H1 (cell line): ENCODE results near the gene PRSS12. TPM values are rescaled to one million over a fixed set of nuclear protein-coding genes. Genes with fewer than 3 reads are reported as not detected.

ENCODE experiments used
- CTCF ChIA-PET: fragments of 300-600 bp; sonication (Branson Sonifier 250); formaldehyde crosslinking; loops from one replicate; lab custom pipeline; 2021; ENCODE audit not compliant: partially characterized antibody; lab: Charles Lee
- POLR2A ChIA-PET: fragments of 300-600 bp; sonication (Branson Sonifier 250); formaldehyde crosslinking; loops from one replicate; lab custom pipeline; 2021; ENCODE audit warnings: inconsistent platforms; ENCODE audit not compliant: partially characterized antibody; lab: Charles Lee
- DNase-seq, 2 experiments: peaks; one replicate each; pipeline versions ENCODE4 v3.0.0 to v3.0.0-alpha.2; 2010 to 2022; ENCODE audit warnings: low spot score in 2 of 2, low read depth in 1 of 2, mixed read lengths in 1 of 2
- FAIRE-seq: peaks from 2 replicates; lab custom pipeline; 2011; peaks lifted over from hg19 to GRCh38; lab: Jason Lieb, UNC
- H2AFZ ChIP-seq: 2 replicates; pipeline ENCODE4 v1.8.1; 2012; ENCODE audit warnings: low read length, inconsistent platforms
- H2AK5ac ChIP-seq: 2 replicates; pipeline ENCODE4 v1.6.1; 2013; ENCODE audit warnings: low read depth, low read length
- H2BK120ac ChIP-seq: replicated peaks from 2 replicates; pipeline ENCODE3; 2013; ENCODE audit warnings: low read depth, low read length, inconsistent platforms
- H2BK12ac ChIP-seq: 2 replicates; pipeline ENCODE4 v1.6.1; 2013; ENCODE audit warnings: low read depth, low read length
- H2BK15ac ChIP-seq: 2 replicates; pipeline ENCODE4 v1.6.1; 2013; ENCODE audit warnings: low read length
- H2BK20ac ChIP-seq: 2 replicates; pipeline ENCODE4 v1.6.1; 2013; ENCODE audit warnings: low read length
- H2BK5ac ChIP-seq: 2 replicates; pipeline ENCODE4 v1.6.1; 2013; ENCODE audit warnings: low read depth, low read length
- H3K14ac ChIP-seq: 2 replicates; pipeline ENCODE4 v1.6.1; 2013; ENCODE audit warnings: inconsistent platforms; ENCODE audit not compliant: insufficient read length
- H3K18ac ChIP-seq: 2 replicates; pipeline ENCODE4 v1.6.1; 2013; ENCODE audit warnings: low read length; ENCODE audit errors: extremely low read depth
- H3K23ac ChIP-seq: 2 replicates; pipeline ENCODE4 v1.6.1; 2013; ENCODE audit warnings: inconsistent platforms; ENCODE audit not compliant: insufficient read length
- H3K23me2 ChIP-seq: 2 replicates; pipeline ENCODE4 v1.6.1; 2013; ENCODE audit warnings: low read depth, low read length
- H3K27ac ChIP-seq: 2 replicates; pipeline ENCODE4 v1.6.1; 2011; ENCODE audit warnings: low read depth, low read length, inconsistent platforms
- H3K27me3 ChIP-seq, 4 experiments: replicated peaks in 1 of 4; 1 replicate in 1 of 4; 2 replicates in 3 of 4; pipeline versions ENCODE4 v1.6.1 to v1.8.1; 2011 to 2013; ENCODE audit warnings: low read length in 3 of 4, mild to moderate bottlenecking in 3 of 4, inconsistent platforms in 2 of 4, mixed read lengths in 2 of 4, moderate library complexity in 1 of 4; ENCODE audit not compliant: control insufficient read depth in 3 of 4, insufficient read depth in 3 of 4; ENCODE audit errors: extremely low read depth in 1 of 4
- H3K36me3 ChIP-seq, 4 experiments: 2 replicates each; pipeline versions ENCODE4 v1.6.1 to v1.8.1; 2011 to 2013; ENCODE audit warnings: mild to moderate bottlenecking in 4 of 4, low read length in 3 of 4, moderate library complexity in 2 of 4, control low read depth in 1 of 4, inconsistent platforms in 1 of 4; ENCODE audit not compliant: insufficient read depth in 4 of 4, control insufficient read depth in 2 of 4
- H3K4ac ChIP-seq: replicated peaks from 2 replicates; pipeline ENCODE3; 2013; ENCODE audit warnings: low read length, low read depth, mixed read lengths, inconsistent platforms; ENCODE audit not compliant: insufficient read length
- H3K4me1 ChIP-seq, 4 experiments: replicated peaks in 1 of 4; 1 replicate in 1 of 4; 2 replicates in 3 of 4; pipeline versions ENCODE4 v1.6.1 to v1.8.1; 2011 to 2013; ENCODE audit warnings: low read length in 3 of 4, inconsistent platforms in 2 of 4, mixed read lengths in 1 of 4; ENCODE audit not compliant: insufficient read depth in 4 of 4, control insufficient read depth in 3 of 4
- H3K4me2 ChIP-seq, 2 experiments: 2 replicates each; pipeline versions ENCODE4 v1.6.1 to v1.8.1; 2011 to 2013; ENCODE audit warnings: low read depth in 2 of 2, low read length in 2 of 2, control low read depth in 1 of 2, inconsistent platforms in 1 of 2, mild to moderate bottlenecking in 1 of 2; ENCODE audit not compliant: insufficient read depth in 1 of 2
- H3K4me3 ChIP-seq, 4 experiments: fragments of 200-600, 300-600 bp in 1 of 4; sonication (generic), shearing (Covaris generic), sonication (Bioruptor Twin) in 1 of 4; 2 replicates each; pipeline versions ENCODE4 v1.5.1 to v1.8.1; 2011 to 2016; ENCODE audit warnings: low read length in 4 of 4, low read depth in 3 of 4, control low read depth in 2 of 4, inconsistent platforms in 2 of 4, mild to moderate bottlenecking in 2 of 4, mixed read lengths in 1 of 4, moderate library complexity in 1 of 4; ENCODE audit not compliant: insufficient read depth in 2 of 4; ENCODE audit errors: extremely low read depth in 1 of 4
- H3K56ac ChIP-seq: replicated peaks from 2 replicates; pipeline ENCODE3; 2013; ENCODE audit warnings: low read depth, mild to moderate bottlenecking, mixed read lengths, low read length, inconsistent platforms; ENCODE audit not compliant: insufficient read length
- H3K79me1 ChIP-seq: 2 replicates; pipeline ENCODE4 v1.6.1; 2013; ENCODE audit warnings: low read depth, low read length, control low read depth
- H3K79me2 ChIP-seq, 2 experiments: 2 replicates each; pipeline versions ENCODE4 v1.6.1 to v1.8.1; 2012 to 2013; ENCODE audit warnings: low read length in 2 of 2, mild to moderate bottlenecking in 2 of 2, inconsistent platforms in 1 of 2; ENCODE audit not compliant: insufficient read depth in 2 of 2, control insufficient read depth in 1 of 2
- H3K9ac ChIP-seq, 4 experiments: replicated peaks in 1 of 4; 1 replicate in 1 of 4; 2 replicates in 3 of 4; pipeline versions ENCODE4 v1.6.1 to v1.8.1; 2011 to 2013; ENCODE audit warnings: low read depth in 3 of 4, low read length in 3 of 4, control low read depth in 2 of 4, mild to moderate bottlenecking in 2 of 4, moderate library complexity in 2 of 4, inconsistent platforms in 1 of 4; ENCODE audit errors: extremely low read depth in 1 of 4
- H3K9me3 ChIP-seq, 2 experiments: 2 replicates each; pipeline versions ENCODE4 v1.6.1 to v1.8.1; 2012 to 2013; ENCODE audit warnings: mild to moderate bottlenecking in 2 of 2, moderate library complexity in 2 of 2, control low read depth in 1 of 2, inconsistent platforms in 1 of 2, low read depth in 1 of 2, low read length in 1 of 2, mixed read lengths in 1 of 2; ENCODE audit not compliant: insufficient read depth in 2 of 2
- H4K20me1 ChIP-seq, 2 experiments: replicated peaks in 1 of 2; 2 replicates each; pipeline versions ENCODE3 to v1.8.1; 2011 to 2013; ENCODE audit warnings: inconsistent platforms in 2 of 2, low read length in 2 of 2, mild to moderate bottlenecking in 1 of 2; ENCODE audit not compliant: insufficient read depth in 2 of 2, control insufficient read depth in 1 of 2
- H4K5ac ChIP-seq: 2 replicates; pipeline ENCODE4 v1.6.1; 2013; ENCODE audit warnings: low read length, low read depth, mixed read lengths, inconsistent platforms; ENCODE audit not compliant: insufficient read length
- H4K8ac ChIP-seq: 2 replicates; pipeline ENCODE4 v1.8.0; 2013; ENCODE audit warnings: mild to moderate bottlenecking, moderate library complexity, low read length, inconsistent platforms; ENCODE audit not compliant: insufficient read depth; ENCODE audit errors: extremely low read depth
- H4K91ac ChIP-seq: replicated peaks from 2 replicates; pipeline ENCODE3; 2013; ENCODE audit warnings: low read length, mixed read lengths, inconsistent platforms; ENCODE audit not compliant: insufficient read length
- CEBPB ChIP-seq: IDR thresholded peaks from 2 replicates; pipeline ENCODE4 v1.6.1; 2012; ENCODE audit warnings: low read depth, low read length
- CREB1 ChIP-seq: IDR thresholded peaks from 2 replicates; pipeline ENCODE4 v1.6.1; 2012; ENCODE audit warnings: inconsistent platforms
- GABPA ChIP-seq: IDR thresholded peaks from 2 replicates; pipeline ENCODE4 v1.6.1; 2011; ENCODE audit warnings: mild to moderate bottlenecking, low read length, moderate library complexity, borderline replicate concordance; ENCODE audit not compliant: insufficient read depth
- JUN ChIP-seq: IDR thresholded peaks from 2 replicates; pipeline ENCODE4 v1.6.1; 2011; ENCODE audit warnings: low read depth, mild to moderate bottlenecking, improper control_type of control experiment, low read length
- MAFK ChIP-seq: IDR thresholded peaks from 2 replicates; pipeline ENCODE4 v1.6.1; 2012; ENCODE audit warnings: low read depth, mild to moderate bottlenecking, improper control_type of control experiment, low read length
- RAD21 ChIP-seq, 2 experiments: IDR thresholded peaks in 1 of 2; conservative IDR thresholded peaks in 1 of 2; 2 replicates each; pipeline ENCODE4 v1.6.1; 2011; ENCODE audit warnings: low read depth in 2 of 2, low read length in 2 of 2, improper control_type of control experiment in 1 of 2, inconsistent platforms in 1 of 2, mild to moderate bottlenecking in 1 of 2, moderate library complexity in 1 of 2
- SIRT6 ChIP-seq: IDR thresholded peaks from one replicate; pipeline ENCODE4 v1.7.1; 2012; ENCODE audit warnings: low read length, inconsistent platforms
- SIX5 ChIP-seq: IDR thresholded peaks from 2 replicates; pipeline ENCODE4 v1.6.1; 2011; ENCODE audit warnings: mild to moderate bottlenecking, low read depth, low read length
- SP1 ChIP-seq: IDR thresholded peaks from 2 replicates; pipeline ENCODE4 v1.6.1; 2011; ENCODE audit warnings: low read depth, low read length
- SUZ12 ChIP-seq: fragments of 200-600 bp; sonication (generic); IDR thresholded peaks from 2 replicates; pipeline ENCODE4 v1.6.1; 2012; ENCODE audit warnings: mild to moderate bottlenecking, inconsistent platforms, low read length, moderate library complexity, mixed read lengths
- TAF1 ChIP-seq: IDR thresholded peaks from 2 replicates; pipeline ENCODE4 v1.6.1; 2011; ENCODE audit warnings: mild to moderate bottlenecking, low read depth, low read length
- TCF12 ChIP-seq: IDR thresholded peaks from 2 replicates; pipeline ENCODE4 v1.6.1; 2011; ENCODE audit warnings: low read depth, mild to moderate bottlenecking, low read length
- ZNF274 ChIP-seq: IDR thresholded peaks from 2 replicates; pipeline ENCODE4 v1.7.0; 2012; ENCODE audit warnings: low read length, borderline replicate concordance; ENCODE audit errors: extremely low read depth
- WGBS, 2 experiments: shearing (Covaris generic) in 1 of 2; methylation state at CpG; one replicate each; pipeline versions ENCODE4 v1.1.6 to v1.1.7; 2013 to 2015; ENCODE audit warnings: low lambda C conversion rate in 2 of 2, mixed read lengths in 2 of 2, inconsistent platforms in 1 of 2, low coverage in 1 of 2, missing lambda C conversion rate in 1 of 2; ENCODE audit not compliant: insufficient replicate concordance in 2 of 2, insufficient coverage in 1 of 2, insufficient read length in 1 of 2; ENCODE audit errors: extremely low coverage in 1 of 2, missing lambda C conversion rate in 1 of 2; 5-methylcytosine and 5-hydroxymethylcytosine counted together
- polyA plus RNA-seq, 7 experiments: library from polyadenylated mRNA; depleted of rRNA in 3 of 7; stranded (reverse) in 5 of 7; unstranded in 2 of 7; fragments of >200 nt in 5 of 7; fragments of 200-250 nt in 2 of 7; gene quantifications; 1 replicate in 5 of 7; 2 replicates in 1 of 7; 4 replicates in 1 of 7; pipeline versions ENCODE4 v1.2.1 to v1.2.3, GENCODE V29; 2011 to 2013; ENCODE audit warnings: missing spikeins in 2 of 7, mixed read lengths in 2 of 7
- total RNA-seq: library from RNA; stranded (reverse); fragmentation: NEBNext Ultra II Directional; extraction: Animal tissue kit (Norgen Biotek cat#: 25700); gene quantifications from 2 replicates; pipeline ENCODE4 v1.2.1, GENCODE V29; 2021

Gene PRSS12
- total and polyA plus RNA-seq, 2 of the 8 experiments (the other 6 are each of a cell fraction or from before 2014, with no cell fraction given), result 2.6 to 9.3 TPM

DNA sequence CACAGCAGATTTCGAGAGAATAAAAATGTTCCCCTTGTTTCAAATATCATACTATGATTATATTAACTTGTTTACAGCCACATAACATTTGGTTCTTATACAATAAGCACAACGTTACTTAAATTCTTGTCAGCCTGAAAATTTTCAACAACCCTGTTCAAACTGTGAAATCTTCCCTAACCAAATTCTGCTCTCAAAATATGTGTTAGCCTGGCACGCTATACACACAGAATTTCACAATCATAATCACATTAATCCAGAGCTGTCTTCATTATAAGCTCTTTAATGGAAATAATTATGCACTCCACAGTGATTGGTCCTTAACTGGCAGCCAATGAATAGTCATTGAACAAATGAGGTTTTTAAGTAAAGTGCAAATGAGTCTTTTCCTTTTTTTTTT, 7.3 kb upstream of the PRSS12 start:
- no peaks in the 10 kb centered on the region for H3K36me3 ChIP-seq
- H3K79me1 ChIP-seq, result no peaks in the 10 kb centered on the region
- H2BK5ac ChIP-seq, result no peak overlapping the region
- POLR2A ChIA-PET, result no interaction called here
- no peak overlapping the region for H3K4me2 ChIP-seq
- no peak overlapping the region for H4K5ac ChIP-seq
- DNase-seq, result no peak
- no peak overlapping the region for H4K91ac ChIP-seq
- no peak overlapping the region for H3K9ac ChIP-seq
- H3K27ac ChIP-seq, result no peak overlapping the region
- no peaks in the 10 kb centered on the region for H3K4me1 ChIP-seq
- H3K9me3 ChIP-seq, result no peaks in the 10 kb centered on the region
- no peak for TF ChIP-seq CREB1
- TF ChIP-seq SUZ12, result no peak
- no peak for TF ChIP-seq JUN
- no peak for TF ChIP-seq CEBPB
- no peak for TF ChIP-seq ZNF274
- TF ChIP-seq SP1, result no peak
- TF ChIP-seq MAFK, result no peak
- TF ChIP-seq TCF12, result no peak
- no peak for TF ChIP-seq SIX5
- TF ChIP-seq SIRT6, result no peak
- no peak for TF ChIP-seq TAF1
- TF ChIP-seq GABPA, result no peak
- no peak for TF ChIP-seq RAD21 (IDR thresholded peaks at IDR 0.05 in 1 of 2, conservative IDR thresholded peaks at IDR 0.05 in 1 of 2; ENCODE audit: low read depth in 2 of 2, low read length in 2 of 2)
- TF ChIP-seq, all 59 proteins: peak for 0
- no peak for FAIRE-seq
- H2BK15ac ChIP-seq, result no peak overlapping the region
- WGBS, 2 experiments, result 90% methylated on average over 3 of the region's 3 CpGs; no CpG with 5 or more reads in 1 of the 2 experiments
- CTCF ChIA-PET, result no interaction called here
- H2BK12ac ChIP-seq, result no peak overlapping the region
- no peak overlapping the region for H3K18ac ChIP-seq
- no peaks in the 10 kb centered on the region for H3K27me3 ChIP-seq
- H2BK20ac ChIP-seq, result no peak overlapping the region
- H2AK5ac ChIP-seq, result no peak overlapping the region
- no peak overlapping the region for H2BK120ac ChIP-seq
- H3K56ac ChIP-seq, result no peak overlapping the region
- no peak overlapping the region for H3K23ac ChIP-seq
- no peak overlapping the region for H3K4me3 ChIP-seq
- H4K20me1 ChIP-seq, result no peaks in the 10 kb centered on the region
- H3K23me2 ChIP-seq, result no peaks in the 10 kb centered on the region
- no peaks in the 10 kb centered on the region for H3K79me2 ChIP-seq
- no peak overlapping the region for H3K14ac ChIP-seq
- no peak overlapping the region for H4K8ac ChIP-seq
- no peak overlapping the region for H2AFZ ChIP-seq
- H3K4ac ChIP-seq, result no peak overlapping the region
